Endodermal cell (in vitro differentiated cells): ENCODE results near the gene CRKL. TPM values are rescaled to one million over a fixed set of nuclear protein-coding genes. Genes with fewer than 3 reads are reported as not detected.
A peak's percentile ranks its signal among the peaks of the same experiment; 100 is the strongest.

Source experiments
- DNase-seq: peaks from one replicate; pipeline ENCODE4 v3.0.0-alpha.2; 2017
- H3K27ac ChIP-seq: 2 replicates; pipeline ENCODE4 v1.5.1; 2013; ENCODE audit warnings: mild to moderate bottlenecking, low read depth, low read length, moderate library complexity
- H3K27me3 ChIP-seq: 2 replicates; pipeline ENCODE4 v1.6.1; 2013; ENCODE audit warnings: mild to moderate bottlenecking, low read length, moderate library complexity; ENCODE audit not compliant: insufficient read depth, control insufficient read depth, poor library complexity, severe bottlenecking
- H3K36me3 ChIP-seq: 2 replicates; pipeline ENCODE4 v1.7.0; 2013; ENCODE audit warnings: mild to moderate bottlenecking, low read length, moderate library complexity; ENCODE audit not compliant: control insufficient read depth, insufficient read depth
- H3K4me1 ChIP-seq: one replicate; pipeline ENCODE4 v1.7.0; 2013; ENCODE audit warnings: low read length; ENCODE audit not compliant: control insufficient read depth, insufficient read depth
- H3K4me3 ChIP-seq: 2 replicates; pipeline ENCODE4 v1.5.1; 2013; ENCODE audit warnings: mild to moderate bottlenecking, low read length, moderate library complexity
- H3K9ac ChIP-seq: 2 replicates; pipeline ENCODE4 v1.6.1; 2013; ENCODE audit warnings: mild to moderate bottlenecking, low read length, moderate library complexity; ENCODE audit not compliant: poor library complexity, severe bottlenecking; ENCODE audit errors: extremely low read depth
- H3K9me3 ChIP-seq: 2 replicates; pipeline ENCODE4 v1.6.1; 2013; ENCODE audit warnings: mild to moderate bottlenecking, low read length, moderate library complexity; ENCODE audit not compliant: control insufficient read depth
- H3K27ac Mint-ChIP-seq: 2 replicates; pipeline ENCODE4 v1.8.0; 2020; ENCODE audit warnings: mixed read lengths
- H3K27me3 Mint-ChIP-seq: 2 replicates; pipeline ENCODE4 v1.8.0; 2021; ENCODE audit warnings: mild to moderate bottlenecking, mixed read lengths; ENCODE audit not compliant: insufficient read depth
- H3K36me3 Mint-ChIP-seq: 2 replicates; pipeline ENCODE4 v1.8.0; 2020; ENCODE audit warnings: low read depth, mixed read lengths
- H3K4me1 Mint-ChIP-seq: 2 replicates; pipeline ENCODE4 v1.8.0; 2020; ENCODE audit warnings: mixed read lengths
- H3K4me3 Mint-ChIP-seq: 2 replicates; pipeline ENCODE4 v1.8.0; 2020; ENCODE audit warnings: mild to moderate bottlenecking, moderate library complexity, mixed read lengths
- H3K9me3 Mint-ChIP-seq: 2 replicates; pipeline ENCODE4 v1.8.0; 2020; ENCODE audit warnings: mild to moderate bottlenecking, mixed read lengths
- WGBS, 2 experiments: methylation state at CpG; one replicate each; pipeline versions ENCODE4 v1.1.5 to v1.1.7; 2013; ENCODE audit warnings: missing lambda C conversion rate in 2 of 2, mixed read lengths in 1 of 2; ENCODE audit not compliant: insufficient coverage in 1 of 2, insufficient read length in 1 of 2; 5-methylcytosine and 5-hydroxymethylcytosine counted together
- total RNA-seq, 2 donors: library from RNA; stranded (reverse); fragmentation: NEBNext Ultra II Directional in 1 of 2; extraction: Animal tissue kit (Norgen Biotek cat#: 25700) in 1 of 2; gene quantifications; 2 replicates in 1 of 2; 3 replicates in 1 of 2; pipeline ENCODE4 v1.2.1, GENCODE V29; 2021
- TF ChIP-seq, protein P1 (sequence below): fragments of 200-600 bp; sonication (generic); conservative IDR thresholded peaks from 2 replicates; pipeline ENCODE4 v1.5.0; 2021; ENCODE audit warnings: antibody characterized with exemption, mild to moderate bottlenecking

Gene CRKL
- total RNA-seq, 2 donors from 2014 or later: 89.5 to 104 TPM

GRCh38 chr22:20944042-20944441 lies 26.8 kb downstream of the CRKL start:
- Mint-ChIP-seq H3K9me3 (no peaks in the 10 kb centered on the region), H3K36me3 (peaks cover 22% of the 10 kb centered on the region), H3K4me3 (no peak overlapping the region), H3K4me1 (no peaks in the 10 kb centered on the region), H3K27ac (no peak overlapping the region), H3K27me3 (no peaks in the 10 kb centered on the region)
- 95 to 100% methylated on average over 1 of the region's 1 CpG for WGBS, 2 experiments
- no peak for DNase-seq
- Histone ChIP-seq H3K36me3 (peaks cover 38% of the 10 kb centered on the region), H3K27ac (no peak overlapping the region), H3K9me3 (no peaks in the 10 kb centered on the region), H3K4me1 (no peaks in the 10 kb centered on the region), H3K4me3 (no peak overlapping the region), H3K27me3 (no peaks in the 10 kb centered on the region), H3K9ac (no peak overlapping the region)
- TF ChIP-seq, protein P1, sequence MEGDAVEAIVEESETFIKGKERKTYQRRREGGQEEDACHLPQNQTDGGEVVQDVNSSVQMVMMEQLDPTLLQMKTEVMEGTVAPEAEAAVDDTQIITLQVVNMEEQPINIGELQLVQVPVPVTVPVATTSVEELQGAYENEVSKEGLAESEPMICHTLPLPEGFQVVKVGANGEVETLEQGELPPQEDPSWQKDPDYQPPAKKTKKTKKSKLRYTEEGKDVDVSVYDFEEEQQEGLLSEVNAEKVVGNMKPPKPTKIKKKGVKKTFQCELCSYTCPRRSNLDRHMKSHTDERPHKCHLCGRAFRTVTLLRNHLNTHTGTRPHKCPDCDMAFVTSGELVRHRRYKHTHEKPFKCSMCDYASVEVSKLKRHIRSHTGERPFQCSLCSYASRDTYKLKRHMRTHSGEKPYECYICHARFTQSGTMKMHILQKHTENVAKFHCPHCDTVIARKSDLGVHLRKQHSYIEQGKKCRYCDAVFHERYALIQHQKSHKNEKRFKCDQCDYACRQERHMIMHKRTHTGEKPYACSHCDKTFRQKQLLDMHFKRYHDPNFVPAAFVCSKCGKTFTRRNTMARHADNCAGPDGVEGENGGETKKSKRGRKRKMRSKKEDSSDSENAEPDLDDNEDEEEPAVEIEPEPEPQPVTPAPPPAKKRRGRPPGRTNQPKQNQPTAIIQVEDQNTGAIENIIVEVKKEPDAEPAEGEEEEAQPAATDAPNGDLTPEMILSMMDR: no peak

DNA sequence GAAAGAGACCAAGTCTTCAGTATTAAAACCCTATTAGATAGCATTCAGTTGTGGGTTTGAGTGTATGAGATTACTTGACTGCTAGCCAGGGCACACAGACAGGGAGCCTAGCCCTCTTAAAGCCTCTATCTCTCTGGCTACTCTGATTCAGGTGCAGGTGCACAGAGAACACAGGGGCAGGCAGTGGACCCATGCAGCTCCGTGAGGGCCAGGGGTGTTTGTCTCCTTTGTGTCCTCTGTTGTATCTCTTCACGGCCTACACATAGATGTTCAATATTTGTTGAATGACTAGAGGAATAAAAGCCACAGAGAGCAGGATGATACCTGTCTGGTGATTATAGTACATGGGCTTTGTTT lies 28.3 kb downstream of the CRKL start:
- Mint-ChIP-seq H3K27ac (peak overlapping the region; percentile 20), H3K4me1 (peaks cover 2% of the 10 kb centered on the region), H3K27me3 (no peaks in the 10 kb centered on the region), H3K4me3 (no peak overlapping the region), H3K9me3 (no peaks in the 10 kb centered on the region), H3K36me3 (peaks cover 30% of the 10 kb centered on the region)
- TF ChIP-seq, protein P1: no peak
- no peaks in the 10 kb centered on the region for H3K9me3 ChIP-seq
- H3K27ac ChIP-seq: no peak overlapping the region
- DNase-seq: no peak
- WGBS, 2 experiments: 90 to 97% methylated on average over 2 of the region's 2 CpGs
- peaks cover 4% of the 10 kb centered on the region for H3K4me1 ChIP-seq
- H3K27me3 ChIP-seq: no peaks in the 10 kb centered on the region
- H3K9ac ChIP-seq: no peak overlapping the region
- no peak overlapping the region for H3K4me3 ChIP-seq
- H3K36me3 ChIP-seq: peaks cover 52% of the 10 kb centered on the region

GRCh38 chr22:20946080-20946986 lies 29.1 kb downstream of the CRKL start:
- peaks cover 12% of the 10 kb centered on the region for H3K4me1 ChIP-seq
- H3K9ac ChIP-seq: no peak overlapping the region
- Mint-ChIP-seq H3K27ac (no peak overlapping the region), H3K4me3 (no peak overlapping the region), H3K36me3 (peaks cover 37% of the 10 kb centered on the region), H3K27me3 (no peaks in the 10 kb centered on the region), H3K9me3 (no peaks in the 10 kb centered on the region), H3K4me1 (peaks cover 10% of the 10 kb centered on the region)
- DNase-seq: no peak
- H3K27me3 ChIP-seq: no peaks in the 10 kb centered on the region
- 96% methylated on average over 6 to 7 of the region's 7 CpGs for WGBS, 2 experiments
- H3K4me3 ChIP-seq: no peak overlapping the region
- H3K36me3 ChIP-seq: peaks cover 55% of the 10 kb centered on the region
- no peaks in the 10 kb centered on the region for H3K9me3 ChIP-seq
- TF ChIP-seq, protein P1: no peak
- H3K27ac ChIP-seq: no peak overlapping the region
